A172 (cell line): ENCODE results near the gene RAB11FIP5. TPM values are rescaled to one million over a fixed set of nuclear protein-coding genes. Genes with fewer than 3 reads are reported as not detected.
"Not testable (repeated sequence)": the region's sequence is repeated elsewhere in the genome, so short reads cannot be mapped to it uniquely, and the experiment has no call there.

ENCODE experiments used
- DNase-seq: peaks from one replicate; pipeline ENCODE4 v3.0.0-alpha.2; 2015; ENCODE audit warnings: low spot score
- total RNA-seq: library from RNA; depleted of rRNA; stranded (reverse); fragments of >200 nt; shearing (Covaris generic); gene quantifications from 2 replicates; pipeline ENCODE4 v1.2.3, GENCODE V29; 2014

The RAB11FIP5 gene
- total RNA-seq, 1 experiment from 2014 or later = 58.8 TPM

DNA sequence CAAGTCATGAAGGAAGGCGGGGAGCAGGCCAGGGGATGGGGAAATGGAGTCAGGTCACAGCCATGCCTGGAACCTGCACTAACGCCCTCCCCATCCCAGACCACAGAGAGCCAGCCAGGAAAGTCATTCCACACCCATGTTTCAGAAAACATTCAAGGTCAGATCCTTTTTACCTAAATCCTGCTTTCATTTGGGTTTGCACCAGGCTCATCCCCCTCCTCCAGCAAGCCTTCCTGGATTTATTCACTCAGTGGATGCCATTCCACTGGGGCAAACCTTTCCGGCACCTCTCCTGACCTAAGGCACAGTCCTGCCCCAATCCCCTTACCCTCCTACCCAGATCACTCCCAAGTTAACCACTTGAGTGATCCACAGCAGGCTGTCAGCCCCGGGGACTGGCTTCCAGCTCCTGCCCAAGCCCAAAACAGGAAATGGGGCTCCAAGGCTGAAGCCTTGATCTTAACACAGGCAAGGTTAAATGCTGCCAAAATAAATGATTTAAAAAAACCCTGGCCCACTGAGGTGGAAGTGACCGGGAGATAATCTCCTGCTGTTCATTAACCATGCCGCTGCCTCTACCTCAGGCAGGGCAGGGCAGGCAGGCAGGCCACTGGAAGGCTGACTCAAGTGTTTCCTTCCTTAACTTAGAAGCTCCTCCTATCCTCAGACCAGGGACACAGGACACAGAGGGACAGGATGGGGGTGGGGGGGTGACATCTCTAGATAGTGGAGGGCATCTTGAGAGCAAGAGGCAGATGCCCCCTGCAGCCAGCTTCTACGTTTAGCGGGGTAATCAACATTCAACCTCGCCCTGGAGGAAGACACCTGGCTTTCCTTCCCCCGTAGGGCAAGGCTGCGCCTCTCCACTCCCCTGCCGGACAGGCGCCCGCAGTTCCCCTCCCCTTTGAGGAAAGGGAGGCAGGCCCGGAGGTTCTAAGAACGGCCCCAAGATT, 1.4 kb downstream of the RAB11FIP5 start:
- DNase-seq = peak; percentile 67

DNA sequence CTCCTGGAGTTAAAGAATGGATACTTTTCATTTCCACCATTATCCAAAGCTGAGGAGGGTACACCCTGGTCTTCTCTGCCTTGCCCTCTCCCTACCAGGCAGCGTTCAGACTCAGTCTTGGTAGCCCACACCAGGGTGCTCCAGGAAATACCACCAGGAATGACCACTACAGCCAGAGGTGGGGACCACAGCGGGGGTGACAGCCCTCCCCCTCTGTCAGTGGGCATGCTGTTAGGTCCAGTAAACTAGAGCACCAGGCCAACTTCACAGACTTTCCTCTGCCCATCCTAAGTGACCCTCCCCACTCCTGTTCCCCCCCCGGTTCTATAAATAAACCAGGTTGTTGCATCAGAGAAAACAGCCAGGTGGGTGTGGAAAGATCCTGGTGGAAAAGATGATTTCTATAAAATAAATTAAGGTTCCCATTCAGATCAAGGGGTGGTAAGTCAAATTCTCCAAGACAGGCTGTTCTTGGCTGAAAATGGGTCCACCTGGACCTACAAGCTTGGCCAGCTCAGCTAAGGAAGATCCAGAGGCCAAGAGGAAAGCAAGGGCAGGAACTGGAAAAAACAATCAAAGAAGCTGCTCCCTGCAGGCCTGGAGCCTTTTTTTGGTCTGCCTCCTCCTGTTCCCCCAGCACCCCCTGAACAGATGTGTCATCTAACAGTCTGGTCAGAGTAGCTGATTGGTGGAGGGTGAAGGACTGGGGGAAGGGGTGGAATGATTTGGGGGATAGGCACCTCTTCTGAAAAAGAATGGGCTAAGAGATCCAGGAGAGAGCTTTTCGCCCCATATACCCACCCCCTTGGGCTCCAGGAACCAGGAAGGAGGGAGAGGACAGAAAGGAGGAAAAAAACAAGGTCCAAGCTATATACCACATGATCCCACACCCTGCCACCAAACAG, 2.3 kb downstream of the RAB11FIP5 start:
- no peak for DNase-seq

- DNase-seq = no peak
These were observed 3.1 kb downstream of the RAB11FIP5 start for GRCh38 chr2:73109431-73110167.

GRCh38 chr2:73107211-73107926, 5.4 kb downstream of the RAB11FIP5 start:
- peak; percentile 84 for DNase-seq

DNA sequence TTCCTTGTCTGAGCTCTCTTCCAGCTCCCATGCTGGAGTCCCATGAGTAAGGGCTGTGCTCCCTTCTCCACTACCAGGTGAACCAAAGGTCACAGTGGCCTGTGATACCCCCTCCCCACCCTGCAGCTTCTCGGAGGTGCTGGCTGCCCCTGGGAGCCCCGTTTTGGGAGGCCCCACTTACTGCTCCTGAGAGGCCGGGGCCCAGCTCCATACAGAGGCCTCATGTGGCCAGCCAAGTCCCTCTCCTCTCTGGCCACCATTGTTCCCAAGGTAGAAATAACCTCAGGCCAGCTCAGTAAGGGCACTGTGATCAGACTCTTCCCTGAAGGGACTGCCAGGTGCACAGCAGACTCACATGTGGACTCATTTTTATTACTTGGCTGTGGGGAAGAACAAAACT, 6.0 kb downstream of the RAB11FIP5 start:
- DNase-seq = no peak

GRCh38 chr2:73105511-73105971, 7.2 kb downstream of the RAB11FIP5 start:
- DNase-seq = peak; percentile 10

DNA sequence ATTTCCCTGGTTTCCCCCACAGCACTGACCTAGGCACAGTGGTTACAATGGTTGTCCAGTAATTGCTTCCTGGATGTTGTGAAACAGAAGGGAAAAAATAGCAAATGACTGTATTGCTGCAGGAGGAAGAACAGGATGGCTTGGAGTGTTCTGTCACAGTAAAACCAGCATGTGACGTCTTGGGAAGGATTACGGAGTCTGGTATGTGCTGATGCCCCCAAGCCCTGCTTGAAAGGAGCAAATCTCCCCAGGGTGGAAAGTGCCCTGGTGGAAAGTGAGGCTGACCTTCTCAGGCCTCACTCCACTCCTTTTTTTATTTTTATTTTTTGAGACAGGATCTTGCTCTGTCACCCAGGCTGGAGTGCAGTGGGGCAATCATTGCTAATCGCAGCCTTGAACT, 7.8 kb downstream of the RAB11FIP5 start:
- no peak for DNase-seq

DNA sequence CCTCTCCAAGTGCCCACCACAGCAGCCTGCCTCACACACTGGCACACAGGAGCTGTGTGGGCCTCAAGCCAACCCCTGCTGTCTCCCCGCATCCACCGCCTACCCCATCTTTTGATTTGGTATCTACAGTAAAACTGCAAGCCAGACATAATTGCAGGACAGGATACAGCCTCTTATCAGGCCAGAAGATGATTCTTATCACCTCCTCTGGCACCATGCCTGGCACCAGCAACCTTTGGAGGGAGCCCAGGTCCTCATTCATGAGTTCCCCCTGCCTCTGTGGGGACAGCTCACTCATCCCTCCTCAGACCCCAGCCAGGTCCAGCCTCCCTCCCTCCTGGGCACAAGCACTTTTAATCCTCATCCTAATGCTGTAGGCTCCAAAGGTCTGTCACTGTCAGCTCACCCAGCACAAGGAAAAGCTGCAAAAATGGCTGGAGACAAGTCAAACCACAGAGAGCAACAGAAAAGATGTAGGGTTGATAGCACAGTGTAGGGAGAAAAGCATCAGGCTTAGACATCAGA, 9.7 kb downstream of the RAB11FIP5 start:
- peak; percentile 67 for DNase-seq

DNA sequence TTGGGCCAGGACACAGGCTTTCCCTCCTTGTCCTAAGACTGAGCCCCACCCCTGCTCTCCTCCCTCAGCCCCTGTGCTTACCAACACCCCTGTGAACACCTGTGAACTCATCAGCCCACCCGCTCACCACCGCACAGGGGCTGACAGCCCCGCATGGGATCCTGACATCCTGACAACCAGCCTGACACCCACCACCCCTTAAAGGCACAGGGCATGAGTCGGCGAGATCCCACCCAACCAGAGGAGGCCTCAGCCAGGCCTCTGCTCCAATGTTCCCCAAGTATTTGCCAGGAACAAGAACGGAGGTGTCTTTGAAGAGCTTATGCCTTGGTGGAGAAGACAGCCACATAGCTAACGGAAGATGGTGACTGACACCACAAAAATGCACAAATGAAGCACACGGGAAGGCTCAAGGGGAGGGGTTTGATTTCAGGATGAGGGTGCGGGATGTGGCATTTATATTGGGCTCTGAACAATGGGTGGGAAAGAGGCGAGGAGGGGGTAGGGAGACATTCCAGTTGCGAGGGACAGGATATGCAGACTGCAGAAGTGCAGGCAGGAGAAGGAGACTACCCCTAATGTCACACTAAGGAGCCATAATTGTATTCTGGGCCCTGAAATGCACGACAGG, 11.0 kb downstream of the RAB11FIP5 start:
- peak; percentile 67 for DNase-seq

DNA sequence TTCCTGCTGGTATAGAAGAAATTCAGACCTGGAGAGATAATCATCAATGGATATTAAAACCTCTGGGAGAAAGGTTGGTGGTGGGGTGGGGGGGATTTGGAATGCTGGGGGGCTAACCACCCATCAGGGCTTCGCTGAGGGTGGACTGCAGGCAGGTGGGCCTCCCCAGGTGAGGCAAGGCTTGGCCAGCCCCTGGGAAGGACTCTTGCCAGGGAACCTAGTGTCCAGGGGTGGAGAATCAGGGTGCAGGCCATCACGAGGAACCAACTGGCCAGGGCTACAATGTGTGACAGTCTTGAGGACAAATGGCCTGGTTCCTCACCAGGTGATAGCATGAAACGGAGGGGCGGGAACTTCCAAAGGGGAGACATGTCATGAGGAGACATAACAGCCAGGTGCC, 11.8 kb downstream of the RAB11FIP5 start:
- no peak for DNase-seq

GRCh38 chr2:73099486-73099885, 13.3 kb downstream of the RAB11FIP5 start:
- no peak for DNase-seq

GRCh38 chr2:73095910-73096309, 16.8 kb downstream of the RAB11FIP5 start:
- DNase-seq = no peak

GRCh38 chr2:73093601-73094218, 19.0 kb downstream of the RAB11FIP5 start:
- DNase-seq = not testable (repeated sequence)

GRCh38 chr2:73092146-73092783, 20.5 kb downstream of the RAB11FIP5 start:
- no peak for DNase-seq

GRCh38 chr2:73091696-73092095, 21.1 kb downstream of the RAB11FIP5 start:
- no peak for DNase-seq

DNA sequence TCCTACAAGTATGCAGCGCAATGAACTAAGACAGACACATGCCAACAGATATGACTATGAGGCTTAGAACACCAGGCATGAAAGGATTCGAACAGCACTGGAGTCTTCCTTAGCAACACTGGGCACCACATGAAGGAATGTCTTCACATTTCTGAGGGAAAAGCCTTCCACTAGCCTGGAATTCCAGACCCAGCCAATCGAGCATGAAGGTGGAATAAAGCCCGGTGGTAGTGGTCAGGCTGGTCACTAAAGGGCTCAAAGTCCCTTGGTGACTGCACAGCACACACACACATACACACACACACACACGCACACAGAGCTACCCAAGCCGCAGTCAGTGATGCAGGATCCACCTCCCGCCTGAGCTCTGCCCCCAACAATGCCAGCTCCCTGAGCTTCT, 21.6 kb downstream of the RAB11FIP5 start:
- DNase-seq = peak; percentile 25

DNA sequence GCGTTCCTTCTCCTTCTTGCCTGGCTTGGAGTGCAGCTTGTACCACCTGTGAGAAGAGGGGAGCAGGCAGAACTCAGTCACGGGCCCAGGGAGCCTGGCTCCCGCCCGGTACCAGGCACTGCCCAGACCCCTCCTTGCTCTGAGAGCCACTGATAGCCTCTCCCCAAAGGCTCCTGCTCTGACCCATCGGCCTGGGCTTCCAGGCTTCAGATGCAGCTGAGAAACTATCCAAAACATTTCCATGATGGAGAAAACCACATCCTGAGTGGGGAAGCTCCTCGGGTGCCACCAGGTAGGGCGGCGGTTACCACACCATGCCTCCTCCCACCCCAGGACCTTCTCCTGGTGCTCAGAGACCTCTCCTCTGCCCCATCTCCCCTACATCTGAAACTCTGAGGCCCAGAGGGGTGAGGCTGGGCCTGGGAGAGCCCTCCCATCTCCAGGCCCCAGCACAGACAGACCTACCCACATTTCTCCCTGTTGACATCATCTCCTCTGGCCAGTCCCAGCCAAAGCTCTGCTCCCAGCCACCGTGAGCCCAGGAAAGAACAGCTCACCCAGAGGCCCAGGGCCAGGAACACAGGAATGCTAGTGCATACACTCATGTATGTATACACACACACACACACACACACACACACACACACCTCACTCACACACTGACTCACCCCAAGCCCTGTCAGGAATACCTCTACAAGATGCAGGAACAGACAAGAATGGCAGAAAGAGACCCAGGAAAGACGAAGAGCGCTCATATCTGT, 23.3 kb downstream of the RAB11FIP5 start:
- peak; percentile 95 for DNase-seq

DNA sequence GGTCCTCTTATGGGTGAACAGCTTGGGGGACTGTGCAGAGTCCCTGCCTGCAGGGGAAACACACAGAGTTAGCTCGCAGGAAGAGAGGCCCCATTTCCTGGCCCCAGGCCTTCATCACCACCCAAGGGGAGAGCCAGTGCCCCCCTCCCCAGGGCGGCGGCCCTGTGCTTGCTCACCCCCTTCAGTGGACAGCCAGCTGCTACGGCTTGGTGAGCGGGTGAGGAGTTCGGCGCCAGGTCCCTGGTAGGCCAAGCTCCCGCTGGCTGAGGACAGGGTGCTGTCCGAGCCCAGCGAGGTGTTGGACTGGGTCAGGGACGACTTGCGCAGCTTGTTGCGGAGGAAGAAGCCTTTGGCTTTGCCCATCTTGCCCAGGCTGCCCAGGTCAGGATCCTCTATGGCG, 24.0 kb downstream of the RAB11FIP5 start:
- no peak for DNase-seq

DNA sequence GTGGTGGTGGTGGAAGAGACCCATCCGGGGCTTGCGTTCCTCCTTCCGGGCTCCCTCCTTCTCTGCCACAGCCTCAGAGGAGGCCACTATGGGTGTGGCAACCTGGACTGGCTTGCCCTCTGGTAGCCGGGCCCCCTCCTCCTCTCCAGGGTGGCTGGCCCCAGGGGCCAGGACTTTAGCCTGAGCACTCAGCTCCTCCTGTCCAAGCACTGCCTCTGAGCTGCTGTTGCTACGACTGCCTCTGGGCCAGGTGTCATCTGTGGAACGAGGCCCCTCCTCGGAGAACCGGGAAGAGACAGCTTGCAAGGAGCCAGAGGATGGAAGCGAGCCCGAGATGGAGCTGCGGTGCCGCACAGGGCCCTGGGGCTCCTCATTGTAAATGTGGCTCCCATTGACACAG, 24.5 kb downstream of the RAB11FIP5 start:
- no peak for DNase-seq
